Stimulated activated CD8-positive, alpha-beta memory T cell treated with anti-CD3 and anti-CD28 coated beads, Interleukin-4, amount 100 ng/mL, for 4 hours (primary cell): Measurements from ENCODE around the gene PPIC.
"Not testable (repeated sequence)": the region's sequence is repeated elsewhere in the genome, so short reads cannot be mapped to it uniquely, and the experiment has no call there.

Source experiments
- DNase-seq, 2 donors: peaks; one replicate each; pipeline ENCODE4 v3.0.0-alpha.2; 2020; ENCODE audit warnings: low read depth in 2 of 2, low spot score in 1 of 2

The PPIC gene

GRCh38 chr5:123012321-123012720 lies 24.2 kb downstream of the PPIC start:
- no peak for DNase-seq

GRCh38 chr5:123007754-123008153 lies 28.8 kb downstream of the PPIC start:
- no peak for DNase-seq

DNA sequence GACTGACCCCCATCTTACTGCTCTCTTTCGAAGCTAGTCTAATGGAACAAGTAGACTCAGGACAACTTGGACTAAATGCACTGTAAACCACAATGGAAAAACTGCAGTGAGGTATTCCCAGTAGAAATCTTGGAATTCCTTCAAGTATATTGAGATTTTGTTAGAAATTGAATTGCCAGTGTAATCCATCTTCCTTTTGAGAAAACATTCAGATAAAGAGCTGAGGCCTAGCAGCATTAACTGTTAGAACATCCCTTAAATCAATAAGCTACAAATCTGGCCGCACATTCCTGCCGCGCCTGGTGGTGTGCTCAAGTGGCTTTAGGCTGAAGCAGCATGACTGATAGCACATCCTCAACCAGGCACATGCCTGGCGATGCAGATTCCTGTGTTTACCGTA lies 29.3 kb downstream of the PPIC start:
- no peak for DNase-seq

- no peak for DNase-seq
Measured at GRCh38 chr5:123001808-123002207, 34.7 kb downstream of the PPIC start.

GRCh38 chr5:123000731-123001130 lies 35.8 kb downstream of the PPIC start:
- no peak for DNase-seq

- DNase-seq: no peak
Measured at GRCh38 chr5:122999947-123000563, 36.5 kb downstream of the PPIC start.

DNA sequence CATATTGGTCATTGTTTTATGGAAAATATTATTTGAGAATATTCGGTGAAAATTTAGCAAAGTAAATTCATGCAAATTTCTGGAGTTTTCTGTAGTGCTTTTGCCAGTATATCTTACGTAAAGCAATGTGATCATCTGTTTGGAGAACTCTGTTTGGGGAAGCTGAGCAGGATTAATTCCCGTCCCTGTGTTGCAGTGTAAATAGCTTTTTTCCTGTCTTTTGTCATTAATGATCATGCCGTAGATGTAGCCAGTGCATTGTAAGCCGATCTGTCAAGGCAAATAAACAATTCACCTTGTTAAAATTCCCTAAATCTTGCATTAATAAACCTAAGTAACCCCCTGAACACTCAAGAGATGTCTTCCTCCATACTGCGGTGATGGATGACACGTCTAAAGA lies 39.2 kb downstream of the PPIC start:
- no peak for DNase-seq

DNA sequence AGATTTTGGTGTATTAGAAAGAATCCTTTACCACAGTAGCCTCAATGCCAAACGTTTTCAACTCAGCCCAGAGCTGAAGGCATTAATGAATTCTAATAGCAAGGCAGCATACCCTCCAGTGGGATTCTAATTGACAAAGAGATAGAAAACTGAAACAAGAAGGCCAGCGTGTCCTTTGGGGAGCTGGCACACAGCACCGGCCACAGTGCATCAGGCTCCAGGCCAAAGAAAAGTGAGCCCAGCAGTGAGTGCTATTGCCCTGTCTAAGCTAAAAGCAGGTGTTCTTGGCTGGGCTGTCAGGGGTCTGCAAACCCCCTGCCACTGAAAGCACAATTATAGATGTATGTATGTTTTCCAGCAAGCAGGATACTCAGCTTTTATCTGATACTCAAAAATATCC lies 40.4 kb downstream of the PPIC start:
- DNase-seq: no peak

DNA sequence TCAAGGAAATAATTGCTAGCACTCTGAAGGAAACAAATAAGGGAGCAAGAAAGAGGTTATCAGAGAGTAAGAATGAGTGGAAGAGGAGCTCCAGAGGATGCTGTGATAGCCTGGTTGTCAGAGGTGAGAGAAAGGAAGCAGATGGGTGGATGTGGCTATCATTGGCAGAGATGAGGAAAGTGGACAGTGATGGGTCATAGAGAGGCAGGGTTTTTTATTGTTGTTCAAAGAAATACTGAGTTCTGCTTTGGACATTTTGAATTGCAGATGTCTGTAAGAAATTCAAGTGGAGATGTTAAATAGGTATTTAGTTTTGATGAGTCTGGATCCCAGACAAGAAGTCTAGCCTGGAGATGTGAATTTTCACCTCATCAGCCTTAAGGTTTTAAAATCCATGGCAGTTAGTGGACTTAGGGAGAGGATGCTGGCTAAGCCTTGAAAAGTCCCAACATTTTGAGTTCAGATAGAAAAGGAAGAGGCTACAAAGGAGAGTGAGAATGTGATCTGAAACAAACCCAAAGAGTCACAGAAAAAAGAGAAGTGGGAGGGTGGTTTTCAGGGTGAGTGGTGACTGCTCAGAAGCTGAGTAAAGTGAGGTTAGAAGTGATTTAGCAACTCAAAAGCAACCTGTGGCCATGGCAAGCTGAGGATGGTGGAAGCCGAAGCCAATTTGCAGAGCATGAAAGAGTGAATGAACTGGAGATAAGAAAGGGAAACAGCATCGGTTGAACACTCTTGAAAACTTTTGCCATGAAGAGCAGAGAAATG lies 50.4 kb downstream of the PPIC start:
- DNase-seq: no peak

DNA sequence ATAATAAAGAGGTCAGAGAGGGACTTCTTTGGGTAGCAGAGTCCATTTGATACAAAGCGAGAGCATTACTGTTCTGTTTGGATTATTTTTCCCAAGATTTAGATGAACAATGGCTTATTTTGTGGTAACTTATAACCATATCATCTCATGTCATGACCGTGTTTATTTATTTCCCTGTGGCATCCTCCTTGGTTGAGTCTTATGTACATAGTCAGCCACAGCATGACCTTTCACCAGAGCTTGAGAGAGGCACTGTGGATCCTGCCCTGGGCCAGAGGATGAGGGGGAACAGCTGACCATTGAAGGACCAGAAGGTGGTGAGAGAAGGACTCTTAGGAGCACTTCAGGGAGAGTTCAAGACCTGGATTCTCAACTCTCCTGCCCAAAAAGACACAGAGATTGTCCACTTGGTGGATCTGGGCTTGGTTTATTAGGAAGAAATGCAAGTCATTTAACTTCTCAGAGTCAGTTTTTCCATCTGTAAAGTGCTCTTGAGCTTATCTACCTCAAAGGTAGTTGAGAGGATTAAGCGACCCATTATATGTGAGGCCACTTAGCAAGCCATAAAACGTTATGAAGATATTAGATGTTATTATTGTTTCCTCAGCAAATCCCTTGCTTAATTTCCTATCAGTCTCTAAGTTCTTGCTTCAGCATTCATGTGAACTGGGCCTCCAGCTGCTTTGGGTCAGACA lies 51.4 kb downstream of the PPIC start:
- no peak for DNase-seq

- DNase-seq: no peak
Measured at GRCh38 chr5:122984425-122984824, 52.1 kb downstream of the PPIC start.

GRCh38 chr5:122982376-122982775 lies 54.1 kb downstream of the PPIC start:
- no peak for DNase-seq

GRCh38 chr5:122981846-122982245 lies 54.7 kb downstream of the PPIC start:
- no peak for DNase-seq

DNA sequence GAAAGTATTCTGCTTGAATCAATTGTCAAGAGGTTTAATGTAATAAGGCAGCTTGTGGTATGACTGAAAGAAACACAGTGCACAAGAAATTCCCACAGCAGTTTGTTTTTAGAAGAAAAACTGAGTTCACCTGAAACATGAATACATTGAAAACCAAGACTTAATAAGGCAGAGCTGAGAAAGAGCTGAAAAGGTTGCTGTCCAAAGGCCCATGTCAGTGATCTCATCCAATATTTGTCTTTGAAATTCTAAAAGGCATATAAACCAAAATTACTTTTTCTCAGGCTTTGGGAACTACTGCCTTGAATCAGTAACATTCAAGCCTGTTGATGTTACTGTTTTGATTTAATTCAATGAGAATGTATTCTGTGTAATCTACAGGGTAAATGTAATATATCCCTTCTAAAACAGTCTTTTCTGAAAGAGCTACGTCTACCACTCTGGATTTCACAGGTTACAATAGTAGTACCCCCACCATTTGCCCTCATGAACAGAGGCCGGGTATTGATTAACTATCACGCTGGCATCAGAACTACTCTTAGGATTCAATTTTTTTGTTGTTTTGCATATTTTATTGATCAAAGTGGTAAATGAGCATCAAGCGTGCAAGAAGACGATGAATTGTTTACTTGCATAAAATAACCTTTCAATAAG lies 57.8 kb downstream of the PPIC start:
- no peak for DNase-seq

DNA sequence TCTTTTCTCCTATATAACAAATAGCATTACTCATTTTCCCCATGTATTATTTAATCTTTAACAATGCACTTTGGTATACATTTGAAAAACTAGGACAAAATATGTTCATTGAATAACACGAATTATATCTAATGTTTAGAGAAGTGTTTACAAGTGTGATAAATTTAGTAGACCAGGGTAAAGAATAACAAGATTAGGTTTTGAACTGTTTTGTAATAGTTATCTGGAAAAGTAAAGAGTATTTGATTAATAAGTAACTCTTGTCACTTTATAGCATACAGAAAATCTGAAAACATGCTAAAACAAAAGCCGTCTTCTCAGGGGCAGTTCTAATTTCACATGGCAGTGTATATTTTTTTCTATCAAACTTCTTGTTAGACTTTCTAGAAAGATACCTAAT lies 58.5 kb downstream of the PPIC start:
- DNase-seq: no peak

DNA sequence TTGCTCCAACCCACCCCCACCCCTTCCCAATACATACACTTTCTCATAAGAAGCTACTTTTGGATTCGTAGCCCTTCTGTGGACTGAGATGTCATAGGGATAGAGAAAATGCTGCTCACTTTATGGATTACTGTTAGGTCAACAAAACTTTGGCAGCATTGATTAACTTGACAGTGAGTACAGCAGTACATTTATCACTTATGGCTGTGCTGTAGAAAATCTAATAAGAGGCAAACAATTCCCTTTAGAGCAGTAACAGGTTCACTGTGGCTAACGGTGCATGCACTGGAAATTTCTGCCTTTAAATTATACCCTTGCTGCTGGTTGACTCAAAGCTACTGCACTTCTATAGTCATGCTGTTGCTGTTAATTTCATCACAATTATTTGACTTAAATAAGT lies 59.2 kb downstream of the PPIC start:
- DNase-seq: no peak

DNA sequence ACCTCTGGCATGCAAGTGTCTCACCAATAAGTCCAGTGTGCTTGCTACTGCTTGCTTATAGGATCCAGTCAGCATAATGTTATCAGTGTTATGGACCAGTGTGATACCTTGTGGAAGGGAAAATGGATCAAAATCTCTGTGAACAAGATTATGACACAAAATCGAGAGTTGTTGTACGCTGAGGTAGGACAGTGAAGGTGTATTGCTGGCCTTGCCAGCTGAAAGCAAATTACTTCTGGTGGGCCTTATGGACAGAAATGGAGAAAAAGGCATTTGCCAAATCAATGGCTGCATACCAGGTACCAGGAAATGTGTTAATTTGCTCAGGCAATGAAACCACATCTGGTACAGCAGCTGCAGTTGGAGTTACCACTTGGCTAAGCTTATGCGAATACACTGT lies 62.3 kb downstream of the PPIC start:
- DNase-seq: not testable (repeated sequence)

DNA sequence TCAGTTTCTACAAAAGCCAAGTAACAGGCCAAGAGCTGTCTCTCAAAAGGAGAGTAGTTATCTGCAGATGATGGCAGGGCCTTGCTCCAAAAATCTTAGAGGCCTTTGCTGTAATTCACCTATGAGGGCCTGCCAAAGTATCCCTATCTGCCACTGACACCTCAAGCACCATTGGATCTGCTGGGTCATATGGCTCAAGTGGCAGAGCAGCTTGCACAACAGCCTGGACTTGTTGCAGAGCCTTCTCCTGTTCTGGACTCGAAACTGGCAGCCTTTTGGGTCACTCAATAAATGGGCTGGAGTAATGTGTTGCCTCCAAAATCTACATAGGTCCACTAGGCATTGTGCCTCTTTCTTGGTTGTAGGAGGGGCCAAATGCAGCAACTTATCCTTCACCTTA lies 62.8 kb downstream of the PPIC start:
- DNase-seq: not testable (repeated sequence)
